AG04449 (cell line): ENCODE data around the gene WDR70.

Source experiments
- CTCF ChIA-PET: fragments of 350-600 bp; formaldehyde crosslinking; extraction: SDS; loops from one replicate; lab custom pipeline; 2021; ENCODE audit warnings: antibody characterized with exemption; lab: Yijun Ruan, JAX
- POLR2A ChIA-PET: fragments of 400-600, 350-600 bp; formaldehyde crosslinking; extraction: SDS; loops from one replicate; lab custom pipeline; 2020; ENCODE audit warnings: antibody characterized with exemption, inconsistent platforms; lab: Yijun Ruan, JAX
- DNase-seq: peaks from one replicate; pipeline ENCODE4 v3.0.0-alpha.2; 2010; ENCODE audit warnings: low read depth, low spot score
- H3K4me3 ChIP-seq: 2 replicates; pipeline ENCODE4 v1.5.1; 2011; ENCODE audit warnings: low read depth, mild to moderate bottlenecking, control low read depth, low read length
- TF ChIP-seq, protein P1 (sequence below): IDR thresholded peaks from one replicate; pipeline ENCODE4 v1.5.1; 2011; ENCODE audit warnings: mild to moderate bottlenecking, moderate library complexity, low read length, control low read depth, inconsistent platforms; ENCODE audit not compliant: insufficient read depth; ENCODE audit errors: missing control alignments

Gene WDR70

DNA sequence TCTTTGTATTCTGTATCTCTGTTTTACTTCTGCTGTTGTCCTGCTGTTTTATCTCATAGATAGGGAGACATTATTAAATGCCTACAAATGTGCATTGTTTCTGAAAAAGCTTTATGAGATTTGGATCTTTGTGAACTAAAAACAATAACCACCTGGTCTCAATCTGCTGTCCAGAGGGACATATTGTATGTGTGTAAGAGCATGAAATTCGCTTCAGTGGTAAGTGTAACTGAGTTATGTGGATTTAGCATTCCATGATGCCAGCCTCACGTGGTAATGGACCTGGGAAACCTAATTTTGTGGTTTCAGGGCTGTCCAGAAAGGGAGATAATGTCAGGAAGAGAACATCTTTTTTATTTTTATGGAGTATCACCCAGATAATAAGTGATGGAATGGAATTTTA, 341.4 kb downstream of the WDR70 start:
- no peak overlapping the region for H3K4me3 ChIP-seq
- TF ChIP-seq, protein P1, sequence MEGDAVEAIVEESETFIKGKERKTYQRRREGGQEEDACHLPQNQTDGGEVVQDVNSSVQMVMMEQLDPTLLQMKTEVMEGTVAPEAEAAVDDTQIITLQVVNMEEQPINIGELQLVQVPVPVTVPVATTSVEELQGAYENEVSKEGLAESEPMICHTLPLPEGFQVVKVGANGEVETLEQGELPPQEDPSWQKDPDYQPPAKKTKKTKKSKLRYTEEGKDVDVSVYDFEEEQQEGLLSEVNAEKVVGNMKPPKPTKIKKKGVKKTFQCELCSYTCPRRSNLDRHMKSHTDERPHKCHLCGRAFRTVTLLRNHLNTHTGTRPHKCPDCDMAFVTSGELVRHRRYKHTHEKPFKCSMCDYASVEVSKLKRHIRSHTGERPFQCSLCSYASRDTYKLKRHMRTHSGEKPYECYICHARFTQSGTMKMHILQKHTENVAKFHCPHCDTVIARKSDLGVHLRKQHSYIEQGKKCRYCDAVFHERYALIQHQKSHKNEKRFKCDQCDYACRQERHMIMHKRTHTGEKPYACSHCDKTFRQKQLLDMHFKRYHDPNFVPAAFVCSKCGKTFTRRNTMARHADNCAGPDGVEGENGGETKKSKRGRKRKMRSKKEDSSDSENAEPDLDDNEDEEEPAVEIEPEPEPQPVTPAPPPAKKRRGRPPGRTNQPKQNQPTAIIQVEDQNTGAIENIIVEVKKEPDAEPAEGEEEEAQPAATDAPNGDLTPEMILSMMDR: no peak
- ChIA-PET POLR2A (no interaction called here), CTCF (interaction anchor here (5.9 kb wide), 1 partner anchor 308 kb away, joined by 36 read pairs; no protein-coding TSS in a partner anchor)
- no peak for DNase-seq

DNA sequence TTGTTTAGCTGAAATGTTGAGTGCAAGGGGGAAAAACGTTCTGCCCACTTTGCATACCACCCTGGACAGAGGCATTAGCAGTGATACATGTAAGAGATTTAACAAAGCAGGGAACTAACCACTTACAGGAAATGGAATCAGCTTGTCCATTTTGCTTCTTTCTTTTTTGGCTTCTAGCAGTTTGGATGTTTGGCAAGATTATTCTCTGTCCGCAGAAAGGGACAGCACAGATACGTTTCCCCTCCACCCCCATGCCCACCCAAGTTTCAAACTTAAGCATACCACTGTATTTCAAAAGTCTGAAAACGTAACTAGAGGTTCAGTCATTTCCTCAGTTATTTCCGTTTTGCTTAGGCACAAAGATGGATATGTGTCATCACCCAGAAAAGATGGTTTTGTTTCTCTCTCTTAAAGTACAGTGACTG, 342.3 kb downstream of the WDR70 start:
- TF ChIP-seq, protein P1: no peak
- CTCF ChIA-PET: interaction anchor here (0.6 to 6.5 kb wide), 6 partner anchors 16 to 309 kb away, joined by 3 to 107 read pairs (median 12); no protein-coding TSS in a partner anchor
- no peak overlapping the region for H3K4me3 ChIP-seq
- no peak for DNase-seq
- POLR2A ChIA-PET: interaction anchor here (1.0 to 2.7 kb wide), 2 partner anchors 50 to 90 kb away, joined by 5 to 11 read pairs; no protein-coding TSS in a partner anchor

DNA sequence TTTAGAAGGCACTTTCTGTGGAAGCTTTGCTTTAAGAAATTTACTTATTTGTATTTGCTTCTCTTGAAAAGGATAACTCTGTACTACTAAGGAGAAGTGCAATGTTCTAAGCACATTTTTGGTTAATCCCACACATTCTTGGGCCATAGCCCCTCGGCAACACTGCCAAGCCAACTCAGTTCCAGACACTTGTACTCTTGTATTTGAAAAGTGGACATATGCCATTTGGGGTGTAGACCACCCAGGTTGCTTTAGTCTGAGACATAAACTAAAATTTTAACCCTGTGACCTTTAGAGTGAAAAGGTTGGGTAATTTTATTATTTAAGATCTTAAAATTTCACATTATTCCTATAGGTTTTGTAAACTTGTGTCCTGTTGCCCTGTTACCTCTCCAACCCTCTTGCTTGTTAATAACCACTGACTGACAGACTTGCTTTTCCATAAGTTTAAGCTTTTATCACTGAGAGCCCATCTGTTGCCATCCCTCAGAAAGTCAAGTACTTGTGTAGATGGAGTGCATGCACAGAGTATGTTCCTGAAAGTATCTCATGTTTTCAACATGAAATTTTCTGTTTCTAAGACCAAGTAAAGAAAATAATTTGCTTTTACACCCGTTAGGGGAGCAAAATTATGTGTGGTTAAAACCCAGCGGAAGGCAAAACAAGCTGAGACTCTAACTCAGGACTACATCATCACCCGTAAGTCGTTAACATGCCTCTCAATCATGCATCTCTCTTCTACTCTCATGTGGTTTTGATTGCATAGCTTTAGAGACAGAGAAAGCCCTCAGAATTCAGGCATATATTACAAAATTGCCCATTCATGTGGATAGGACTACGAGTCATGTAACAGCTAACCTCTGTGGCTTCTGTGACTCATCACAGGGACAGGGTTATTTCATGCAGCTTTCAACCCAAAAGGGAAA, 343.4 kb downstream of the WDR70 start:
- no peak overlapping the region for H3K4me3 ChIP-seq
- TF ChIP-seq, protein P1: no peak
- peak; percentile 88 for DNase-seq
- CTCF ChIA-PET: interaction anchor here (0.6 to 6.5 kb wide), 15 partner anchors 11 to 470 kb away, joined by 3 to 107 read pairs (median 4); no protein-coding TSS in a partner anchor
- POLR2A ChIA-PET: interaction anchor here (0.5 to 2.7 kb wide), 11 partner anchors 16 to 351 kb away, joined by 3 to 17 read pairs (median 9); partner anchors contain the start of genes GDNF and NUP155

DNA sequence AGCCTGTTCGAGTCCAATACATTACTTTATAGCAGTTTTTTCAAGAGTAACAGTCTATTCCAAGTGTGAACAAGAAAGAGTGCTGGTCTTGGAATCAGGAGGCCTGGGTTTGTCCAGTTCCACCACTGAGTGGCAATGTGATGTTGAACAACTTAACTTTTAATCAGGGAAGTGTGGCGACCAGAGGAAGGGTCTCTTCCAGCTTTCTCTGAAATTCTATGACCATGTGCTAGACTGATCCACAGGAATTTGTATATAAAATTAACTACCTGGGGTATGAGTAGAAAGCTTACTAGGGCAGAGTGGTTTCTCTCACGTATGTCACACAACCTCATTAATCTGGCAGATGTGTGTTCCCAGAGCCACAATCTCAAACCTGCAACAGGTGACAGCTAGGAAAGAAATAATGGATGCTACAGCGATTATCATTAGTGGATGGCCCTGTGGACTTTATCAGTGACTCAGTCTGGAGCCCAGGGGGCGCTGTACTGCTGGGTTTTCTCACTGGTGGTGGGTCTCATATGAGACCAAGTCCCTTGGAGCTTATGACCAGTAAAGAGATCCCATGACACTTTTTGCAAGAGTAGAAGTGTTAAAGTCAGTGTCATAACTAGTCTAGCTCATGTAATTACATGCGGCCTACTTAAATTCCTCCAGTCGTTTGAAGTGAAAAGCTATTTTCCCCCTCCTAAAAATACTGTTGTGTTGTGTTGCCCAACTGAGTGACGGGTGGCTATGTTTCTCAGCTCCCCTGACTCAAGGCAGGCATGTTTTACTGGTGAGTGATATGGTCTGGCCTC, 344.2 kb downstream of the WDR70 start:
- ChIA-PET CTCF (interaction anchor here (0.6 to 6.5 kb wide), 16 partner anchors 10 to 470 kb away, joined by 3 to 107 read pairs (median 4); no protein-coding TSS in a partner anchor), POLR2A (interaction anchor here (0.5 to 2.7 kb wide), 11 partner anchors 15 to 352 kb away, joined by 3 to 17 read pairs (median 9); partner anchors contain the start of genes GDNF and NUP155)
- DNase-seq: no peak

DNA sequence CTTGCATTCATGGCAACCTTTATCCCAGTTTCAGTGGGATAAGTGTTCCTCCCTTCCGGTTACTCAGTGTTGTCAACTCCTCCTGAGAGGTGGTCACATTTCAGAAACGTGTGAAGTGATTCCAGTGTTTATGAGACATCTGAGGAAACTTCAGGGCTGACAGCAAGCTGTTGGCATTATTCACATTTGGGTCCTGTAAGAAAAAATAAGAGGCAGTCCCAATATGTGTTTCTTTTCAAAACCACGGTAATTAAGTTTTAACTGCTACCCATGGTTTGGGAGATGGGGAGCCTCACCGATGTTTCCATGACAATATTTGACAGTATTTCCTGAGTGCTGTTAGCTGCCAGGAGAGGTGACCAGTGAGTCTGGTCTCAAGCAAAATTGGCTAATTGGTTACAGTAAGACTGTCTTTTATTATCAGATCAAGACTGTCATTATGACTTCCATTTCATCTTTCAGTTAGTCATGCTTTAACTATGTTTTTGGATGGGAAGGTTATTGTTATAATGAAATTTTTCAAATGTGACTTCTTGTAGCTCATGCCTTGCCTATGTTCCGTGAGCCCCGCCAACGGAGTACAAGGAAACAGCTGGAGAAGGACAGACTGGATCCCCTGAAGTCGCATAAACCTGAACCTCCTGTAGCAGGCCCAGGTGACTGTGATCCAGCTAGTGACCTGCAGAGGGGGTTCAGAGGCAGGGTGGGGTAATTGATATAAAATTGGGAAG, 345.4 kb downstream of the WDR70 start:
- no peak for DNase-seq
- CTCF ChIA-PET: interaction anchor here (1.0 to 6.5 kb wide), 8 partner anchors 8 to 468 kb away, joined by 3 to 107 read pairs (median 8); no protein-coding TSS in a partner anchor
- POLR2A ChIA-PET: interaction anchor here (0.7 to 2.2 kb wide), 5 partner anchors 13 to 114 kb away, joined by 3 to 10 read pairs (median 5); partner anchors contain the start of gene GDNF

More for the DNA sequence above, 344.2 kb downstream of the WDR70 start:
- TF ChIP-seq, protein P1: peak; percentile 31
- H3K4me3 ChIP-seq: no peak overlapping the region

More for the DNA sequence above, 345.4 kb downstream of the WDR70 start:
- H3K4me3 ChIP-seq: no peak overlapping the region
- TF ChIP-seq, protein P1: no peak
